CD4-positive, alpha-beta T cell treated with Interleukin-17A for 1 hour (primary cell): ENCODE results near the gene USP17L25.
"Not testable (repeated sequence)": the region's sequence is repeated elsewhere in the genome, so short reads cannot be mapped to it uniquely, and the experiment has no call there.

ENCODE experiments used
- DNase-seq: peaks from one replicate; pipeline ENCODE4 v3.0.0-alpha.2; 2020

Gene USP17L25, protein sequence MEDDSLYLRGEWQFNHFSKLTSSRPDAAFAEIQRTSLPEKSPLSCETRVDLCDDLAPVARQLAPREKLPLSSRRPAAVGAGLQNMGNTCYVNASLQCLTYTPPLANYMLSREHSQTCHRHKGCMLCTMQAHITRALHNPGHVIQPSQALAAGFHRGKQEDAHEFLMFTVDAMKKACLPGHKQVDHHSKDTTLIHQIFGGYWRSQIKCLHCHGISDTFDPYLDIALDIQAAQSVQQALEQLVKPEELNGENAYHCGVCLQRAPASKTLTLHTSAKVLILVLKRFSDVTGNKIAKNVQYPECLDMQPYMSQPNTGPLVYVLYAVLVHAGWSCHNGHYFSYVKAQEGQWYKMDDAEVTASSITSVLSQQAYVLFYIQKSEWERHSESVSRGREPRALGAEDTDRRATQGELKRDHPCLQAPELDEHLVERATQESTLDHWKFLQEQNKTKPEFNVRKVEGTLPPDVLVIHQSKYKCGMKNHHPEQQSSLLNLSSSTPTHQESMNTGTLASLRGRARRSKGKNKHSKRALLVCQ

DNA sequence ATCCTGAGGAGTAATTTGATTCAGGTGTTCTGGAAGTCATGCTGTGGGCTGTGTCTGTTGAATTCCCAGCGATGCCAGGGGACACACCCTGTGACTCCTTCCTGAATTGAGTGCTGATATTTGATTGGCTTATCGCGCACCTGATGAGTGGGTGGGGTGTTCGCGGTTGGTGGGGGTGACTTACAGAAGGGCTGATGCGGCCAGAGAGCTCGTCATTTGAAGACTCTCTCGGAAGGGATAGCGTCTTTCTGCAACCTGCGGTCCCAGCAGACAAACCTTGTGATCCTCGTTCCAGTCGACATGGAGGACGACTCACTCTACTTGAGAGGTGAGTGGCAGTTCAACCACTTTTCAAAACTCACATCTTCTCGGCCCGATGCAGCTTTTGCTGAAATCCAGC, at the start of gene USP17L25:
USP17L25 (plus strand) TSS at position 301 of the 400 bp plus-strand sequence; CDS start at position 301, 0 bp downstream.
- DNase-seq = not testable (repeated sequence)

DNA sequence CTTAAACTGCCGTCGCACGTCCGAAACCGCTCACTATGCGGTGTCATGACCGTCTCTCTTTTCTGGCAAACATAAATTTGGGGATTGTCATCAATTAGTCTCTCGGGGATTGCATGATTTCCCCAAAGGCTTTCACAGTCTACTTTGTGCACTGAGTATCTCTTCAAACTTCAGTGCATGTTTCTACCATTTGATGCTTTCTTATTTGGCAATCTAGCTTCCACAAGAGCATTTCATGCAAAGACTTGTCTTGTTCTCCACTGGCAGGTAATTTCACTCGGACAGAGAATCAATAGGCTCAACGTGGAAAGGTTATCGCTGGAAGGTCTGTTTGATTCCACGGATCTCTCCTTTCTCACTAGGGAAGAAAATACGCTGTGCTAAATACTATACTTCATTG, 5.5 kb upstream of the USP17L25 start:
- DNase-seq = not testable (repeated sequence)

DNA sequence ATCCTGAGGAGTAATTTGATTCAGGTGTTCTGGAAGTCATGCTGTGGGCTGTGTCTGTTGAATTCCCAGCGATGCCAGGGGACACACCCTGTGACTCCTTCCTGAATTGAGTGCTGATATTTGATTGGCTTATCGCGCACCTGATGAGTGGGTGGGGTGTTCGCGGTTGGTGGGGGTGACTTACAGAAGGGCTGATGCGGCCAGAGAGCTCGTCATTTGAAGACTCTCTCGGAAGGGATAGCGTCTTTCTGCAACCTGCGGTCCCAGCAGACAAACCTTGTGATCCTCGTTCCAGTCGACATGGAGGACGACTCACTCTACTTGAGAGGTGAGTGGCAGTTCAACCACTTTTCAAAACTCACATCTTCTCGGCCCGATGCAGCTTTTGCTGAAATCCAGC, 4.8 kb upstream of the USP17L25 start, which contains the start of gene USP17L24:
USP17L24 (plus strand) TSS at position 301 of the 400 bp plus-strand sequence; CDS start at position 301, 0 bp downstream.
- not testable (repeated sequence) for DNase-seq

DNA sequence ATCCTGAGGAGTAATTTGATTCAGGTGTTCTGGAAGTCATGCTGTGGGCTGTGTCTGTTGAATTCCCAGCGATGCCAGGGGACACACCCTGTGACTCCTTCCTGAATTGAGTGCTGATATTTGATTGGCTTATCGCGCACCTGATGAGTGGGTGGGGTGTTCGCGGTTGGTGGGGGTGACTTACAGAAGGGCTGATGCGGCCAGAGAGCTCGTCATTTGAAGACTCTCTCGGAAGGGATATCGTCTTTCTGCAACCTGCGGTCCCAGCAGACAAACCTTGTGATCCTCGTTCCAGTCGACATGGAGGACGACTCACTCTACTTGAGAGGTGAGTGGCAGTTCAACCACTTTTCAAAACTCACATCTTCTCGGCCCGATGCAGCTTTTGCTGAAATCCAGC, 4.6 kb downstream of the USP17L25 start, which contains the start of gene USP17L26:
USP17L26 (plus strand) TSS at position 301 of the 400 bp plus-strand sequence; CDS start at position 301, 0 bp downstream.
- DNase-seq = not testable (repeated sequence)

DNA sequence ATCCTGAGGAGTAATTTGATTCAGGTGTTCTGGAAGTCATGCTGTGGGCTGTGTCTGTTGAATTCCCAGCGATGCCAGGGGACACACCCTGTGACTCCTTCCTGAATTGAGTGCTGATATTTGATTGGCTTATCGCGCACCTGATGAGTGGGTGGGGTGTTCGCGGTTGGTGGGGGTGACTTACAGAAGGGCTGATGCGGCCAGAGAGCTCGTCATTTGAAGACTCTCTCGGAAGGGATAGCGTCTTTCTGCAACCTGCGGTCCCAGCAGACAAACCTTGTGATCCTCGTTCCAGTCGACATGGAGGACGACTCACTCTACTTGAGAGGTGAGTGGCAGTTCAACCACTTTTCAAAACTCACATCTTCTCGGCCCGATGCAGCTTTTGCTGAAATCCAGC, 9.4 kb downstream of the USP17L25 start, which contains the start of gene USP17L5:
USP17L5 (plus strand) TSS at position 301 of the 400 bp plus-strand sequence; CDS start at position 301, 0 bp downstream.
- not testable (repeated sequence) for DNase-seq

DNA sequence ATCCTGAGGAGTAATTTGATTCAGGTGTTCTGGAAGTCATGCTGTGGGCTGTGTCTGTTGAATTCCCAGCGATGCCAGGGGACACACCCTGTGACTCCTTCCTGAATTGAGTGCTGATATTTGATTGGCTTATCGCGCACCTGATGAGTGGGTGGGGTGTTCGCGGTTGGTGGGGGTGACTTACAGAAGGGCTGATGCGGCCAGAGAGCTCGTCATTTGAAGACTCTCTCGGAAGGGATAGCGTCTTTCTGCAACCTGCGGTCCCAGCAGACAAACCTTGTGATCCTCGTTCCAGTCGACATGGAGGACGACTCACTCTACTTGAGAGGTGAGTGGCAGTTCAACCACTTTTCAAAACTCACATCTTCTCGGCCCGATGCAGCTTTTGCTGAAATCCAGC, 14.1 kb downstream of the USP17L25 start, which contains the start of gene USP17L27:
USP17L27 (plus strand) TSS at position 301 of the 400 bp plus-strand sequence; CDS start at position 301, 0 bp downstream.
- not testable (repeated sequence) for DNase-seq

DNA sequence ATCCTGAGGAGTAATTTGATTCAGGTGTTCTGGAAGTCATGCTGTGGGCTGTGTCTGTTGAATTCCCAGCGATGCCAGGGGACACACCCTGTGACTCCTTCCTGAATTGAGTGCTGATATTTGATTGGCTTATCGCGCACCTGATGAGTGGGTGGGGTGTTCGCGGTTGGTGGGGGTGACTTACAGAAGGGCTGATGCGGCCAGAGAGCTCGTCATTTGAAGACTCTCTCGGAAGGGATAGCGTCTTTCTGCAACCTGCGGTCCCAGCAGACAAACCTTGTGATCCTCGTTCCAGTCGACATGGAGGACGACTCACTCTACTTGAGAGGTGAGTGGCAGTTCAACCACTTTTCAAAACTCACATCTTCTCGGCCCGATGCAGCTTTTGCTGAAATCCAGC, 18.9 kb downstream of the USP17L25 start, which contains the start of gene USP17L28:
USP17L28 (plus strand) TSS at position 301 of the 400 bp plus-strand sequence; CDS start at position 301, 0 bp downstream.
- not testable (repeated sequence) for DNase-seq

DNA sequence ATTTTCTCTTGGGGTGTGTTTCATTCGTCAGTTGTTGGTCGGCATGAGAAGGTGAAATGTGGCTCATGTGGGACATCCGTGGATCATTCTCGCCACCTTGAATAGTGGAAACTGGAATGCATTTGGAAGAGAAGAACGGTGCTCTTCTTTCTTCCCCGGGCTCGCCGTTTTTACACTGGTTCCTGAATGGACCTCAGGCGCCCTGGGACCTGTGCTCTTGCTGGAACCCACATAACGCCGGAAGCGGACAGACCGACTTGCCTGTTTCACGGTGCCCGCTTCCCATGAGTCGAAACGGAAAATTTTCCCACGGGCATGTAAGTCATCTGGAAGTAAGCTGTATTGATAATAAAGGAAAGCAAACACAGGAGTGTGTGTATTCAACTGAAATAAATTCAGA, 21.2 kb downstream of the USP17L25 start:
- not testable (repeated sequence) for DNase-seq

DNA sequence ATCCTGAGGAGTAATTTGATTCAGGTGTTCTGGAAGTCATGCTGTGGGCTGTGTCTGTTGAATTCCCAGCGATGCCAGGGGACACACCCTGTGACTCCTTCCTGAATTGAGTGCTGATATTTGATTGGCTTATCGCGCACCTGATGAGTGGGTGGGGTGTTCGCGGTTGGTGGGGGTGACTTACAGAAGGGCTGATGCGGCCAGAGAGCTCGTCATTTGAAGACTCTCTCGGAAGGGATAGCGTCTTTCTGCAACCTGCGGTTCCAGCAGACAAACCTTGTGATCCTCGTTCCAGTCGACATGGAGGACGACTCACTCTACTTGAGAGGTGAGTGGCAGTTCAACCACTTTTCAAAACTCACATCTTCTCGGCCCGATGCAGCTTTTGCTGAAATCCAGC, 23.6 kb downstream of the USP17L25 start, which contains the start of gene USP17L29:
USP17L29 (plus strand) TSS at position 301 of the 400 bp plus-strand sequence; CDS start at position 301, 0 bp downstream.
- DNase-seq = not testable (repeated sequence)

DNA sequence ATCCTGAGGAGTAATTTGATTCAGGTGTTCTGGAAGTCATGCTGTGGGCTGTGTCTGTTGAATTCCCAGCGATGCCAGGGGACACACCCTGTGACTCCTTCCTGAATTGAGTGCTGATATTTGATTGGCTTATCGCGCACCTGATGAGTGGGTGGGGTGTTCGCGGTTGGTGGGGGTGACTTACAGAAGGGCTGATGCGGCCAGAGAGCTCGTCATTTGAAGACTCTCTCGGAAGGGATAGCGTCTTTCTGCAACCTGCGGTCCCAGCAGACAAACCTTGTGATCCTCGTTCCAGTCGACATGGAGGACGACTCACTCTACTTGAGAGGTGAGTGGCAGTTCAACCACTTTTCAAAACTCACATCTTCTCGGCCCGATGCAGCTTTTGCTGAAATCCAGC, 33.1 kb downstream of the USP17L25 start, which contains the start of gene USP17L30:
USP17L30 (plus strand) TSS at position 301 of the 400 bp plus-strand sequence; CDS start at position 301, 0 bp downstream.
- not testable (repeated sequence) for DNase-seq

DNA sequence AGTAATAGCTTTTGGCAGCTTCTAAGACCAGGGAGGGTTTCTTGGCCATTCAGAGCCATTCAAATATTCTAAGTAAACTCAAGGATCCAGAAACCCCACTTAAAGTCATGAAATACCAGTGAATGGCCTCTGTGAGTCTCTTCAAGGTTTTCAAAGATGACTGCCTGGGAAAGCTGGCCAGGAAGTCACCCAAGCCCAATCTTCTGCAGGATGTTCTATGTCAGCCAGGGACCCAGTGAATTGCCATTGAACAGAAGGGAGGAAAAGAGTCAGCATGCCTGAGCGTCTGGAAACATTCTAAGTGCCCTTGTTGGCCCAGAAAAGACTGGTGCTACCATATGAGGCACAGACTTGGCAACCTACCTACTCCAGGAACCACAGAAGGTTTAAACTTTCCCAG, 50.2 kb downstream of the USP17L25 start:
- DNase-seq = not testable (repeated sequence)
